ENCODE measurements around the gene HTR5A.

GRCh38 chr7:155106356-155106755 lies 36.2 kb downstream of the HTR5A start:
- no peak for TF ChIP-seq POLR2AphosphoS5 (IDR thresholded peaks at IDR 0.05)
- no peak for TF ChIP-seq CTCF (IDR thresholded peaks at IDR 0.05)
- no peak for TF ChIP-seq EP300 (IDR thresholded peaks at IDR 0.05)

All from esophagus muscularis mucosa (tissue), 4 donors.